A673 (cell line): ENCODE data around the gene RPTOR. TPM values are rescaled to one million over a fixed set of nuclear protein-coding genes. Genes with fewer than 3 reads are reported as not detected.

Experiments used
- BruUV-seq: library from RNA; stranded (reverse); fragments of 400-500 nt; replicated peaks from 2 replicates; lab custom pipeline; 2021; lab: Mats Ljungman, UMichigan
- CTCF ChIA-PET: fragments of 300-600 bp; sonication (Branson Sonifier 250); formaldehyde crosslinking; loops from one replicate; lab custom pipeline; 2022; ENCODE audit warnings: antibody characterized with exemption; lab: Charles Lee
- POLR2A ChIA-PET: fragments of 300-600 bp; sonication (Branson Sonifier 250); formaldehyde crosslinking; loops from one replicate; lab custom pipeline; 2022; ENCODE audit warnings: antibody characterized with exemption; ENCODE audit not compliant: low non-redundant PET; lab: Charles Lee
- DNase-seq: peaks from one replicate; pipeline ENCODE4 v3.0.0-alpha.2; 2015; ENCODE audit warnings: low spot score
- H3K27ac ChIP-seq: fragments of 200-600 bp; sonication (generic); 2 replicates; pipeline ENCODE4 v1.5.1; 2016; ENCODE audit warnings: mixed run types, low read depth, mild to moderate bottlenecking, mixed read lengths, antibody characterized with exemption, low read length; ENCODE audit not compliant: poor library complexity, severe bottlenecking
- H3K27me3 ChIP-seq: fragments of 200-600 bp; sonication (generic); replicated peaks from 2 replicates; pipeline ENCODE4 v1.6.1; 2017; ENCODE audit warnings: mixed run types, low read depth, mild to moderate bottlenecking, mixed read lengths, antibody characterized with exemption, low read length; ENCODE audit not compliant: insufficient read depth, poor library complexity
- H3K36me3 ChIP-seq: fragments of 200-600 bp; sonication (generic); 2 replicates; pipeline ENCODE4 v1.6.1; 2016; ENCODE audit warnings: mixed run types, mild to moderate bottlenecking, mixed read lengths, antibody characterized with exemption, low read length; ENCODE audit not compliant: insufficient read depth, poor library complexity, severe bottlenecking
- H3K4me1 ChIP-seq: fragments of 200-600 bp; sonication (generic); 2 replicates; pipeline ENCODE4 v1.6.1; 2017; ENCODE audit warnings: mixed run types, mild to moderate bottlenecking, mixed read lengths, antibody characterized with exemption, low read length; ENCODE audit not compliant: insufficient read depth, poor library complexity, severe bottlenecking
- H3K4me3 ChIP-seq: fragments of 200-600 bp; sonication (generic); 2 replicates; pipeline ENCODE4 v1.5.1; 2016; ENCODE audit warnings: low read depth, mixed run types, mild to moderate bottlenecking, mixed read lengths, low read length; ENCODE audit not compliant: poor library complexity, severe bottlenecking
- H3K9me3 ChIP-seq: fragments of 200-600 bp; sonication (generic); 2 replicates; pipeline ENCODE4 v1.6.1; 2016; ENCODE audit warnings: mixed run types, low read depth, mild to moderate bottlenecking, mixed read lengths, antibody characterized with exemption, low read length; ENCODE audit not compliant: poor library complexity, severe bottlenecking
- CTCF ChIP-seq: fragments of 300-800, 200-600 bp; sonication (generic); conservative IDR thresholded peaks from 2 replicates; pipeline ENCODE4 v1.5.1; 2017; ENCODE audit warnings: low read depth, mild to moderate bottlenecking, antibody characterized with exemption, low read length, moderate library complexity, mixed read lengths
- EZH2 ChIP-seq: fragments of 200-600 bp; sonication (generic); IDR thresholded peaks from 2 replicates; pipeline ENCODE4 v1.6.1; 2017; ENCODE audit warnings: borderline replicate concordance, low read depth, mild to moderate bottlenecking, mixed read lengths, antibody characterized with exemption, low read length; ENCODE audit not compliant: poor library complexity, severe bottlenecking
- intact Hi-C: fragments of 100-400 bp; cut with micrococcal nuclease; formaldehyde crosslinking; loops from one replicate; pipeline ENCODE4 v1.10.0; 2022; ENCODE audit not compliant: unreplicated experiment
- total RNA-seq: library from RNA; stranded (reverse); gene quantifications from 2 replicates; pipeline ENCODE4 v1.2.3, GENCODE V29; 2021

RPTOR gene
- total RNA-seq, 1 experiment from 2014 or later: 55.2 TPM

GRCh38 chr17:80998118-80998747 is 453.6 kb downstream of the RPTOR start:
- ChIA-PET CTCF (no interaction called here), POLR2A (no interaction called here)
- TF ChIP-seq EZH2 (no peak), CTCF (no peak)
- no peak overlapping the region for H3K27ac ChIP-seq
- peaks cover 6% of the 10 kb centered on the region for H3K27me3 ChIP-seq
- H3K4me3 ChIP-seq: no peak overlapping the region
- peaks cover 23% of the 10 kb centered on the region for H3K36me3 ChIP-seq
- no peaks in the 10 kb centered on the region for H3K9me3 ChIP-seq
- intact Hi-C loops: no loop called here
- DNase-seq: no peak
- BruUV-seq: no TSS peak
- peaks cover 6% of the 10 kb centered on the region for H3K4me1 ChIP-seq

GRCh38 chr17:80998748-80999535 is 454.3 kb downstream of the RPTOR start:
- Histone ChIP-seq H3K27me3 (peaks cover 14% of the 10 kb centered on the region), H3K9me3 (no peaks in the 10 kb centered on the region), H3K4me1 (peaks cover 13% of the 10 kb centered on the region), H3K36me3 (peaks cover 23% of the 10 kb centered on the region), H3K27ac (no peak overlapping the region), H3K4me3 (no peak overlapping the region)
- POLR2A ChIA-PET: no interaction called here
- no TSS peak for BruUV-seq
- no peak for TF ChIP-seq EZH2
- no peak for TF ChIP-seq CTCF
- intact Hi-C loops: no loop called here
- DNase-seq: no peak
- CTCF ChIA-PET: interaction anchor here (0.6 kb wide), 1 partner anchor 118 kb away, joined by 3 read pairs; no protein-coding TSS in a partner anchor

- intact Hi-C loops: no loop called here
- peaks cover 23% of the 10 kb centered on the region for H3K36me3 ChIP-seq
- H3K27me3 ChIP-seq: peaks cover 20% of the 10 kb centered on the region
- H3K9me3 ChIP-seq: no peaks in the 10 kb centered on the region
- no peak for TF ChIP-seq CTCF
- TF ChIP-seq EZH2: no peak
- POLR2A ChIA-PET: no interaction called here
- H3K27ac ChIP-seq: no peak overlapping the region
- H3K4me1 ChIP-seq: peaks cover 19% of the 10 kb centered on the region
- H3K4me3 ChIP-seq: no peak overlapping the region
- BruUV-seq: no TSS peak
- DNase-seq: no peak
- CTCF ChIA-PET: interaction anchor here (0.6 kb wide), 1 partner anchor 117 kb away, joined by 3 read pairs; no protein-coding TSS in a partner anchor
Observed at GRCh38 chr17:80999536-81000333, 455.1 kb downstream of the RPTOR start.
